HG03045 (cell line): ENCODE results near the gene PASK.

Experiments
- ATAC-seq: cut with Tn5 transposase; IDR thresholded peaks from one replicate; pipeline ENCODE4 v1.9.1; 2021; ENCODE audit warnings: mild to moderate bottlenecking, moderate library complexity; ENCODE audit not compliant: unreplicated experiment

Gene PASK

GRCh38 chr2:241149925-241150659, 820 bp upstream of the PASK start, which contains the start of gene PPP1R7:
PPP1R7 (plus strand) TSS chr2:241150467; CDS start chr2:241150496, 29 bp downstream.
- peak; percentile 76 for ATAC-seq

GRCh38 chr2:241149675-241149924, 328 bp upstream of the PASK start:
- ATAC-seq = peak; percentile 7

GRCh38 chr2:241148239-241148638, 1.0 kb downstream of the PASK start:
- no peak for ATAC-seq

GRCh38 chr2:241147336-241147735, 1.9 kb downstream of the PASK start:
- no peak for ATAC-seq

- ATAC-seq = no peak
Observed at GRCh38 chr2:241146286-241146685, 3.0 kb downstream of the PASK start.

- no peak for ATAC-seq
Observed at GRCh38 chr2:241142593-241142992, 6.7 kb downstream of the PASK start.

- ATAC-seq = no peak
Observed at GRCh38 chr2:241142063-241142462, 7.2 kb downstream of the PASK start.

- no peak for ATAC-seq
Observed at GRCh38 chr2:241141214-241141770, 8.0 kb downstream of the PASK start.

GRCh38 chr2:241140445-241140840, 8.8 kb downstream of the PASK start:
- ATAC-seq = no peak

- no peak for ATAC-seq
Observed at GRCh38 chr2:241139531-241140444, 9.5 kb downstream of the PASK start.

GRCh38 chr2:241138471-241138870, 10.8 kb downstream of the PASK start:
- no peak for ATAC-seq

- no peak for ATAC-seq
Observed at GRCh38 chr2:241137276-241138190, 11.7 kb downstream of the PASK start.

GRCh38 chr2:241136661-241137260, 12.5 kb downstream of the PASK start:
- no peak for ATAC-seq

GRCh38 chr2:241136191-241136590, 13.1 kb downstream of the PASK start:
- ATAC-seq = no peak

- no peak for ATAC-seq
Observed at GRCh38 chr2:241135737-241136136, 13.5 kb downstream of the PASK start.

GRCh38 chr2:241134711-241135110, 14.6 kb downstream of the PASK start:
- ATAC-seq = no peak

- ATAC-seq = no peak
Observed at GRCh38 chr2:241133436-241133820, 15.8 kb downstream of the PASK start.

GRCh38 chr2:241132538-241133435, 16.5 kb downstream of the PASK start:
- ATAC-seq = no peak

GRCh38 chr2:241131531-241131930, 17.7 kb downstream of the PASK start:
- ATAC-seq = no peak
